Thyroid gland (tissue), 4 donors: ENCODE measurements around the gene CLEC3B. TPM values are rescaled to one million over a fixed set of nuclear protein-coding genes. Genes with fewer than 3 reads are reported as not detected.

Experiments
- DNase-seq, 2 donors: peaks; one replicate each; pipeline ENCODE4 v3.0.0-alpha.2; 2019
- H3K27ac ChIP-seq, 3 donors: fragments of 200-600 bp; sonication (generic); 1 replicate in 2 of 3; 2 replicates in 1 of 3; pipeline ENCODE4 v1.5.1; 2016 to 2019; ENCODE audit warnings: mild to moderate bottlenecking in 1 of 3, moderate library complexity in 1 of 3
- H3K27me3 ChIP-seq: fragments of 200-600 bp; sonication (generic); one replicate; pipeline ENCODE4 v1.5.1; 2019
- H3K36me3 ChIP-seq, 2 donors: fragments of 200-600 bp; sonication (generic); one replicate each; pipeline ENCODE4 v1.5.1; 2016 to 2019
- H3K4me1 ChIP-seq, 2 donors: fragments of 200-600 bp; sonication (generic); one replicate each; pipeline ENCODE4 v1.5.1; 2017 to 2019
- H3K4me3 ChIP-seq, 3 donors: fragments of 200-600 bp; sonication (generic); replicated peaks in 1 of 3; 1 replicate in 2 of 3; 2 replicates in 1 of 3; pipeline ENCODE4 v1.5.1; 2016; ENCODE audit warnings: mild to moderate bottlenecking in 1 of 3
- H3K9me3 ChIP-seq: fragments of 200-600 bp; sonication (generic); one replicate; pipeline ENCODE4 v1.5.1; 2017
- CTCF ChIP-seq, 6 experiments: fragments of 200-600 bp in 3 of 6; fragments of 450-650 bp in 3 of 6; sonication (generic) in 3 of 6; IDR thresholded peaks; one replicate each; pipeline ENCODE4 v1.5.1; 2016 to 2019; ENCODE audit warnings: antibody characterized with exemption in 6 of 6, mild to moderate bottlenecking in 2 of 6, inconsistent platforms in 1 of 6, moderate library complexity in 1 of 6
- POLR2A ChIP-seq, 2 donors: fragments of 450-650 bp; IDR thresholded peaks; one replicate each; pipeline ENCODE4 v1.6.1; 2017; ENCODE audit warnings: antibody characterized with exemption in 2 of 2, mild to moderate bottlenecking in 2 of 2, moderate library complexity in 1 of 2
- WGBS, 2 donors: methylation state at CpG; one replicate each; pipeline ENCODE4 v1.1.5; 2017; 5-methylcytosine and 5-hydroxymethylcytosine counted together
- intact Hi-C: fragments of 100-400 bp; cut with DNase I; formaldehyde crosslinking; loops from one replicate; pipeline ENCODE4 v1.15.1; 2023
- total RNA-seq, 4 donors: library from RNA; depleted of rRNA; stranded (reverse); fragments of >200 nt; gene quantifications; one replicate each; pipeline ENCODE4 v1.2.3, GENCODE V29; 2016

Gene CLEC3B
- total RNA-seq, 4 donors from 2014 or later: 28.2 to 78.4 (median 32.5) TPM

GRCh38 chr3:45008117-45008516 lies 18.0 kb upstream of the CLEC3B start:
- WGBS, 2 donors: 100% methylated on average over 1 of the region's 1 CpG
- TF ChIP-seq CTCF (IDR thresholded peaks at IDR 0.05): no peak
- TF ChIP-seq POLR2A (IDR thresholded peaks at IDR 0.05): no peak
- Histone ChIP-seq H3K4me1 (peaks cover 25 to 31% of the 10 kb centered on the region in 2 donors), H3K27ac (peak overlapping the region in 1 of 3 donors; percentile 79), H3K9me3 (no peaks in the 10 kb centered on the region), H3K4me3 (no peak overlapping the region), H3K36me3 (peaks cover 3 to 5% of the 10 kb centered on the region in 2 donors), H3K27me3 (no peaks in the 10 kb centered on the region)
- DNase-seq: no peak
- intact Hi-C loops: no loop called here

- no peak overlapping the region for H3K4me3 ChIP-seq
- WGBS, 2 donors: 100% methylated on average over 1 of the region's 1 CpG
- TF ChIP-seq CTCF (IDR thresholded peaks at IDR 0.05) (no peak), POLR2A (IDR thresholded peaks at IDR 0.05) (no peak)
- H3K36me3 ChIP-seq: peaks cover 3 to 5% of the 10 kb centered on the region in 2 donors
- DNase-seq: no peak
- intact Hi-C loops: no loop called here
- no peaks in the 10 kb centered on the region for H3K9me3 ChIP-seq
- H3K27me3 ChIP-seq: no peaks in the 10 kb centered on the region
- H3K27ac ChIP-seq: peak overlapping the region; percentile 79 to 89 (median 79)
- H3K4me1 ChIP-seq: peaks cover 25 to 35% of the 10 kb centered on the region in 2 donors
Observed at GRCh38 chr3:45009868-45010267, 16.2 kb upstream of the CLEC3B start.

- intact Hi-C loops: no loop called here
- Histone ChIP-seq H3K27me3 (no peaks in the 10 kb centered on the region), H3K36me3 (peaks cover 0 to 5% of the 10 kb centered on the region in 2 donors), H3K9me3 (no peaks in the 10 kb centered on the region), H3K4me1 (peaks cover 25 to 35% of the 10 kb centered on the region in 2 donors), H3K4me3 (no peak overlapping the region), H3K27ac (peak overlapping the region; percentile 79 to 89 (median 79))
- whole genome bisulfite sequencing, 2 donors: 26 to 47% methylated on average over 3 of the region's 3 CpGs
- peak; percentile 64 to 75 for DNase-seq
- TF ChIP-seq CTCF (IDR thresholded peaks at IDR 0.05) (peak in 3 of 6 experiments; percentile 6 to 42 (median 24)), POLR2A (IDR thresholded peaks at IDR 0.05) (peak in 1 of 2 donors; percentile 35)
Observed at GRCh38 chr3:45010811-45011333, 15.2 kb upstream of the CLEC3B start.

GRCh38 chr3:45011756-45012508 lies 14.2 kb upstream of the CLEC3B start:
- TF ChIP-seq CTCF (IDR thresholded peaks at IDR 0.05) (no peak), POLR2A (IDR thresholded peaks at IDR 0.05) (peak in 1 of 2 donors; percentile 8)
- Histone ChIP-seq H3K36me3 (peaks cover 0 to under 1% of the 10 kb centered on the region in 2 donors), H3K4me3 (no peak overlapping the region), H3K27ac (peak overlapping the region; percentile 79 to 89 (median 79)), H3K27me3 (no peaks in the 10 kb centered on the region), H3K9me3 (no peaks in the 10 kb centered on the region), H3K4me1 (peaks cover 25 to 35% of the 10 kb centered on the region in 2 donors)
- intact Hi-C loops: no loop called here
- peak; percentile 70 to 75 for DNase-seq
- WGBS, 2 donors: 22 to 26% methylated on average over 7 of the region's 7 CpGs

GRCh38 chr3:45012577-45012976 lies 13.5 kb upstream of the CLEC3B start:
- H3K4me3 ChIP-seq: no peak overlapping the region
- no peak for DNase-seq
- 95 to 96% methylated on average over 4 of the region's 4 CpGs for WGBS, 2 donors
- H3K27me3 ChIP-seq: no peaks in the 10 kb centered on the region
- no peaks in the 10 kb centered on the region for H3K36me3 ChIP-seq
- TF ChIP-seq CTCF (IDR thresholded peaks at IDR 0.05): no peak
- no peak for TF ChIP-seq POLR2A (IDR thresholded peaks at IDR 0.05)
- intact Hi-C loops: no loop called here
- H3K27ac ChIP-seq: peak overlapping the region; percentile 79 to 89 (median 79)
- no peaks in the 10 kb centered on the region for H3K9me3 ChIP-seq
- peaks cover 25 to 35% of the 10 kb centered on the region in 2 donors for H3K4me1 ChIP-seq
